ENCODE data around the gene HBG1. TPM values are rescaled to one million over a fixed set of nuclear protein-coding genes. Genes with fewer than 3 reads are reported as not detected.

Gene HBG1
- total RNA-seq, 1 experiment from 2014 or later, result 0.31 TPM

DNA sequence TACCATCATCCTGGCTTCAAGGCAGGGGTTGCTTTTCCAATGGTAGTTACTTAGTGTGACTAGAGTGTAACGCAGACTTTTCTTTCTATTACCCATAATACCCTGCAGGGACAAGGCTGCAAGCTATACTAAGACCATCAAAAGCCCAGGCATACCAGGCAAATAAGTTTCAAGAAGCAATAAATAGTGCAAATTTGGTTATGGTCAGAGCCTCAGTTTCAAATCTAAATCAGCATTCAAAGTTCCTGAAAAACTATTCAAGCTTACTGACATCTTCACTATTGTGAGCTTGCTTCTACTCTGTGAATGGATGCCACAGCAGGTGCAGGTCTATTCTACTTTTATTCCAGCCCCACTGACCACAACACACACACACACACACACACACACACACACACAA lies 20.3 kb downstream of the HBG1 start:
- DNase-seq (ENCODE audit: low read depth), result no peak

DNA sequence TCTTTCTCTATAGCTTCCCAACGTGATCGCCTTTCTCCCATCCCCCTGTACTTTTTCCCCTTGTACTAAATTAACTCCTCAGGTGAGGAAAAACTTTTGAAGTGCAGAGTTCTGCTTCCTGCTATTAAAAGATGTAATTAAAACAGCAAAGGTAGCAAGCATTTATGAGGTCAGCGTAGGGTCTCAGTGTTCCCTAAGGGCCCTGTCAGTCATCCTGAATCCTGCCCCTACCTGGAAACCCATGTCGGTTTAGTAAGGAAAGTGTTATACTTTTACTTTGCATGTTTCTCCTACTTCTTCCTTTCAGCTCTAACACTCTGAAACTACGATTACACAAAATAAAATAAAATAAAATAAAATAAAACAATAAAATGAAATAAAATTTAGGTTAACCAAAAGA lies 21.5 kb downstream of the HBG1 start:
- no peak for DNase-seq (ENCODE audit: low read depth)

DNA sequence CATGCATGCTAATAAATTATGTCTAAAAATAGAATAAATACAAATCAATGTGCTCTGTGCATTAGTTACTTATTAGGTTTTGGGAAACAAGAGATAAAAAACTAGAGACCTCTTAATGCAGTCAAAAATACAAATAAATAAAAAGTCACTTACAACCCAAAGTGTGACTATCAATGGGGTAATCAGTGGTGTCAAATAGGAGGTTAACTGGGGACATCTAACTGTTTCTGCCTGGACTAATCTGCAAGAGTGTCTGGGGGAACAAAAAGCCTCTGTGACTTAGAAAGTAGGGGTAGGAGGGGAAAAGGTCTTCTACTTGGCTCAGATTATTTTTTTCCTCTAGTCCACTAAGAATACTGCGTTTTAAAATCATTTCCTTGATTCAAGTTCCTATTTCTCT lies 22.0 kb downstream of the HBG1 start:
- no peak for DNase-seq (ENCODE audit: low read depth)

DNA sequence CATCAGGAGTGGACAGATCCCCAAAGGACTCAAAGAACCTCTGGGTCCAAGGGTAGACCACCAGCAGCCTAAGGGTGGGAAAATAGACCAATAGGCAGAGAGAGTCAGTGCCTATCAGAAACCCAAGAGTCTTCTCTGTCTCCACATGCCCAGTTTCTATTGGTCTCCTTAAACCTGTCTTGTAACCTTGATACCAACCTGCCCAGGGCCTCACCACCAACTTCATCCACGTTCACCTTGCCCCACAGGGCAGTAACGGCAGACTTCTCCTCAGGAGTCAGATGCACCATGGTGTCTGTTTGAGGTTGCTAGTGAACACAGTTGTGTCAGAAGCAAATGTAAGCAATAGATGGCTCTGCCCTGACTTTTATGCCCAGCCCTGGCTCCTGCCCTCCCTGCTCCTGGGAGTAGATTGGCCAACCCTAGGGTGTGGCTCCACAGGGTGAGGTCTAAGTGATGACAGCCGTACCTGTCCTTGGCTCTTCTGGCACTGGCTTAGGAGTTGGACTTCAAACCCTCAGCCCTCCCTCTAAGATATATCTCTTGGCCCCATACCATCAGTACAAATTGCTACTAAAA lies 22.8 kb downstream of the HBG1 start, which contains the start of gene HBB:
TSS of gene HBB (minus strand) at position 340 of the 579 bp plus-strand sequence. CDS start at position 290, 50 bp downstream.
- no peak for DNase-seq (ENCODE audit: low read depth)

DNA sequence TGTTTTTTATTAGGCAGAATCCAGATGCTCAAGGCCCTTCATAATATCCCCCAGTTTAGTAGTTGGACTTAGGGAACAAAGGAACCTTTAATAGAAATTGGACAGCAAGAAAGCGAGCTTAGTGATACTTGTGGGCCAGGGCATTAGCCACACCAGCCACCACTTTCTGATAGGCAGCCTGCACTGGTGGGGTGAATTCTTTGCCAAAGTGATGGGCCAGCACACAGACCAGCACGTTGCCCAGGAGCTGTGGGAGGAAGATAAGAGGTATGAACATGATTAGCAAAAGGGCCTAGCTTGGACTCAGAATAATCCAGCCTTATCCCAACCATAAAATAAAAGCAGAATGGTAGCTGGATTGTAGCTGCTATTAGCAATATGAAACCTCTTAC lies 24.2 kb downstream of the HBG1 start:
- DNase-seq (ENCODE audit: low read depth), result no peak

DNA sequence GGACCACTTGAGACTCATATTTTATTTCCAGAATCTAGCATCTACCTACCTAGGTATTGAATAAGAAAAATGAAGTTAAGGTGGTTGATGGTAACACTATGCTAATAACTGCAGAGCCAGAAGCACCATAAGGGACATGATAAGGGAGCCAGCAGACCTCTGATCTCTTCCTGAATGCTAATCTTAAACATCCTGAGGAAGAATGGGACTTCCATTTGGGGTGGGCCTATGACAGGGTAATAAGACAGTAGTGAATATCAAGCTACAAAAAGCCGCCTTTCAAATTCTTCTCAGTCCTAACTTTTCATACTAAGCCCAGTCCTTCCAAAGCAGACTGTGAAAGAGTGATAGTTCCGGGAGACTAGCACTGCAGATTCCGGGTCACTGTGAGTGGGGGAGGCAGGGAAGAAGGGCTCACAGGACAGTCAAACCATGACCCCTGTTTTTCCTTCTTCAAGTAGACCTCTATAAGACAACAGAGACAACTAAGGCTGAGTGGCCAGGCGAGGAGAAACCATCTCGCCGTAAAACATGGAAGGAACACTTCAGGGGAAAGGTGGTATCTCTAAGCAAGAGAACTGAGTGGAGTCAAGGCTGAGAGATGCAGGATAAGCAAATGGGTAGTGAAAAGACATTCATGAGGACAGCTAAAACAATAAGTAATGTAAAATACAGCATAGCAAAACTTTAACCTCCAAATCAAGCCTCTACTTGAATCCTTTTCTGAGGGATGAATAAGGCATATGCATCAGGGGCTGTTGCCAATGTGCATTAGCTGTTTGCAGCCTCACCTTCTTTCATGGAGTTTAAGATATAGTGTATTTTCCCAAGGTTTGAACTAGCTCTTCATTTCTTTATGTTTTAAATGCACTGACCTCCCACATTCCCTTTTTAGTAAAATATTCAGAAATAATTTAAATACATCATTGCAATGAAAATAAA lies 24.8 kb downstream of the HBG1 start:
- no peak for DNase-seq (ENCODE audit: low read depth)

DNA sequence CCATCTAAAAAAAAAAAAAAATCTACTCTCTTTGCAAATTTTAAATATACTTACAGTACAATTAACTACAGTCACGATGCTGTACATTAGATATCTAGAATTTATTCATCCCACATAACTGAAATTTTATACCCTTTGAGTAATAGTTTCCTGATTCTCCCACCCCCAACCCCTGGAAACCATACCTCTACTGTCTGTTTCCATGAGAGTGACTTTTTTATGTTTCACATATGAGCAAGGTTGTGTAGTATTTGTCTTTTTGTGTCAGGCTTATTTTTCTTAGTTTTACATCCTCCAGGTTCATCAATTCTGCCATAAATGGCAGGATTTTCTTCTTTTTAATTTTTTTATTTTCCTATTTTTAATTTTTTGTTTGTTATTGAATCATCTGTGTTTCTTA lies 26.0 kb downstream of the HBG1 start:
- DNase-seq (ENCODE audit: low read depth), result no peak

DNA sequence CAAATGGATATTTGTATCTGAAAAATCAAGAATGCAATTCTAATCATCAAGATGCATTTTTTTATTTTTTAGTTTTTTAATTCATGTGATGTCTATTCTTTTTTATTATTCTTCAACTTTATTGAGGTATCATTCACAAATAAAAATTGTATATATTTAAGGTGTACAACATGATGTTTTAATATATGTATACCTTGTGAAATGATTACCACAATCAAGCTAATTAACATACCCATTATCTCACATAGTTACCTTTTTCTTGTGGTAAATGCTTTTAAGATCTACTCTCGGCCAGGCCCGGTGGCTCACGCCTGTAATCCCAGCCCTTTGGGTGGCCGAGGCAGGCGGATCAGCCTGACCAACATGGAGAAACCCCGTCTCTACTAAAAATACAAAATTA lies 26.5 kb downstream of the HBG1 start:
- DNase-seq (ENCODE audit: low read depth), result no peak

DNA sequence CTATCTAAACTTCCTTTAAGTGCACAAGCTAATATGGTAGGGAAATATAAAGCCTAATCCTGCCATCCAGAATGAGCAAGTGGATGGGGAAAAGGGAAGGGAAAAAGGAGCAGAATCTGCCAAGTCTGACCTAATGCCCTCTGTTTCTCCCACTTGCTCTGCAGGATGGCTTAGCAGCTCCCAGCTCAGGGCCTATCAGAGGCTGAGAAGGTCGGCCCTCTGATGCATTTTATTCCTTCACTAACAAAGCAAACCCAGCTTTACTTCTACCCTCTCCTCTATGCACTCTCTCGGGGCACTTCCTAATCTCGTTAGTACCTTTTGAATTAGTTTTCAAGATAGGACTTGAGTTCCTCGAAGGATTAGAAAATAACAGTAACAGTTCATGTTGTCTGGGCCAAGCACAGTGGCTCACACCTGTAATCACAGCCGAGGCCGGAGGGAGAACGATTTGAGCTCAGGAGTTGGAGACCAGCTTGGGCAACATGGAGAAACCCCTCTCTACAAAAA lies 39.2 kb downstream of the HBG1 start:
- DNase-seq (ENCODE audit: low read depth), result no peak

DNA sequence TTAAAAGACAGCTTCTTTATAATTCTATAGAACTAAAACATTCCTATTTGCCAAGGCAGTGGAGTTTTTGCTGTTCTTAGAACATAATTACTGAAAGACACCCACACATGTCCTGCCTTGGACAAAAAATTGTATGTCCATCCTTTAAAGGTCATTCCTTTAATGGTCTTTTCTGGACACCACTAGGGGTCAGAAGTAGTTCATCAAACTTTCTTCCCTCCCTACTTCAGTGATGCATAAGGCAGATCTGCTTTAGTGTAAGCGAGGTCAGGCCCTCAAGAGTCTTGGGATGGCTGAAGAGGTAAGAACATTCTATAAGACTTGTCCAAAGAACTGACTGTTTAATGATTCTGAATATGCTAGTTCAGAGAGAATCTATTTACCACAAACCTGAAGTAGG lies 44.9 kb downstream of the HBG1 start:
- DNase-seq (ENCODE audit: low read depth), result peak; percentile 60

DNA sequence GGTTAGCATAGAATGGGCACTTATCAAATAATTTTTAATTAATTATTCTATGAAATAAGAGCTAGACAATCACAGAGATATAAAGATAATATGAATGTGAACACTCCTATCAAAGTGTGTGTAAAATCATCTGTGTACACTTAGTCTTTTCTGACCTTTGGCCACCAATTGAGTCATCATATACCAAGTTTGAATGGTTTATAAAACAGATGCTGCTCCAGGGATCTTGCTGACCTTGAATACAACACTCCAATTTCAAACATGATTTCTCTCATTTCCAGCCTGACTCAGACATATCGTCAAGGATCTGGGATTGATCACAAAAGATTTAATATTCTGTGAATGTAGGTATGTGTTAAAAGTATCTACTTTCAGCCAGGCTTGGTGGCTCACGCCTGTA lies 46.3 kb downstream of the HBG1 start:
- DNase-seq (ENCODE audit: low read depth), result no peak

DNA sequence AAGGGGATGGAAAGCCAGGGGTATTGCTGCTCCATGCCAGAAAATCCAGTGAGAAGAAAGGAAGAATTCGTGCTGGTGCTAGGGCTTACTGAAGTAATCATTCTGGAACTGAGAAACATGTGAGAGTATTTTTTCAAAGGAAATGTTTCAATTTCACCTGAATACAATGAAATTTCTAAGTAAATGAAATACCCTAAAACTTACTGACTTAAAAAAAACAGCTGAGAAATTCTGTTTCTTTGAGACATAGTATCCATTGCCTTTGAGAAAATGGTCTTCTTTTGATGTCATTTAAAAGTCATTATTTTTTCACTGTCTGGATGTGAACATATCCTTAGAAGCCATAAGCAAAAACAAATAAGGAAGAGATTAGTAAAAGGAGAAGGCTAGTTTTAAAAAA lies 49.1 kb downstream of the HBG1 start, which contains the start of gene OR51V1:
TSS of gene OR51V1 (minus strand) at position 101 of the 400 bp plus-strand sequence. CDS start at position 101, 0 bp downstream.
- DNase-seq (ENCODE audit: low read depth), result no peak

DNA sequence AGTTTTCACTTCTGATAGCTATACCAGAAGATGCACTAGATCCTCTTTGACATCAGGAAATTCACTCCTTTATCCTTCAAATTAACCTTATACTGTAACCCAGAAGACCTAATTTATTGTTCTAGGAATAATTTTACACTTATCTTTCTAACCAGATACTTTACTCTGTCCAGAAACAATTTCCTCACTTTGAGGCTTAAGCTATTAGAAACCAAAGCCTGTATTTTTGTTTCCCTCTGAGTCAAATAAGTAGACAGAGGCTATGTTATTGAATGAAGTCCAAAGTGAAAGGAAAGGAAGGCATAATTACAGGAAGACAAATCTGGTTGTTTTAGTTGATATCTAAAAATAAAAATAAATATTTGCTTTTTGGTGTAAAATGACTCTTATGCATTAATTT lies 51.4 kb downstream of the HBG1 start:
- no peak for DNase-seq (ENCODE audit: low read depth)

Other genes starting within 250 kb of the HBG1 start
- not detected in 2 replicates for gene OR52J3, start 203.3 kb downstream of the HBG1 start, total RNA-seq (2014; rRNA removed; shearing (Covaris generic))
- not detected in 2 replicates for gene OR52E2, start 190.2 kb downstream of the HBG1 start, total RNA-seq (2014; rRNA removed; shearing (Covaris generic))
- not detected in 2 replicates for gene OR52E1, start 180.3 kb downstream of the HBG1 start, total RNA-seq (2014; rRNA removed; shearing (Covaris generic))
- gene OR52A5, start 111.5 kb downstream of the HBG1 start, total RNA-seq (2014; rRNA removed; shearing (Covaris generic)), result not detected in 2 replicates
- gene OR52A1, start 95.1 kb downstream of the HBG1 start, total RNA-seq (2014; rRNA removed; shearing (Covaris generic)), result not detected in 2 replicates
- gene OR51V1, start 49.2 kb downstream of the HBG1 start, total RNA-seq (2014; rRNA removed; shearing (Covaris generic)), result not detected in 2 replicates
- not detected in 2 replicates for gene HBB, start 22.8 kb downstream of the HBG1 start, total RNA-seq (2014; rRNA removed; shearing (Covaris generic))
- not detected in 2 replicates for gene HBD, start 15.4 kb downstream of the HBG1 start, total RNA-seq (2014; rRNA removed; shearing (Covaris generic))
- 15.1 and 19.5 TPM in 2 replicates for gene HBG2, start 4.9 kb upstream of the HBG1 start, total RNA-seq (2014; rRNA removed; shearing (Covaris generic))
- 157 and 165 TPM in 2 replicates for gene HBE1, start 20.1 kb upstream of the HBG1 start, total RNA-seq (2014; rRNA removed; shearing (Covaris generic))
- gene OR51B4, start 52.1 kb upstream of the HBG1 start, total RNA-seq (2014; rRNA removed; shearing (Covaris generic)), result 21.5 and 33.4 TPM in 2 replicates
- gene OR51B2, start 74.4 kb upstream of the HBG1 start, total RNA-seq (2014; rRNA removed; shearing (Covaris generic)), result 4.4 and 5.8 TPM in 2 replicates
- 118 and 147 TPM in 2 replicates for gene OR51B5, start 93.7 kb upstream of the HBG1 start, total RNA-seq (2014; rRNA removed; shearing (Covaris generic))
- gene OR51B6, start 101.7 kb upstream of the HBG1 start, total RNA-seq (2014; rRNA removed; shearing (Covaris generic)), result not detected in 2 replicates
- not detected in 2 replicates for gene OR51M1, start 134.0 kb upstream of the HBG1 start, total RNA-seq (2014; rRNA removed; shearing (Covaris generic))
- not detected in 2 replicates for gene OR51Q1, start 172.3 kb upstream of the HBG1 start, total RNA-seq (2014; rRNA removed; shearing (Covaris generic))
- gene OR51I1, start 191.7 kb upstream of the HBG1 start, total RNA-seq (2014; rRNA removed; shearing (Covaris generic)), result 2.9 and 3.1 TPM in 2 replicates
- gene OR51I2, start 199.5 kb upstream of the HBG1 start, total RNA-seq (2014; rRNA removed; shearing (Covaris generic)), result 0.03 TPM in 1 of 2 replicates, not detected in the other
- not detected in 2 replicates for gene OR52D1, start 238.8 kb upstream of the HBG1 start, total RNA-seq (2014; rRNA removed; shearing (Covaris generic))